Karpas-422 (cell line): Measurements from ENCODE around the gene NRG3. TPM values are rescaled to one million over a fixed set of nuclear protein-coding genes. Genes with fewer than 3 reads are reported as not detected.

Experiments
- DNase-seq: peaks from one replicate; pipeline ENCODE4 v3.0.0-alpha.2; 2015
- H2AFZ ChIP-seq: fragments of 200-600 bp; sonication (generic); 2 replicates; pipeline ENCODE4 v1.6.1; 2014; ENCODE audit warnings: antibody characterized with exemption, low read length, mixed read lengths
- H3K27ac ChIP-seq: fragments of 200-600 bp; sonication (generic); 2 replicates; pipeline ENCODE4 v1.5.1; 2014; ENCODE audit warnings: mild to moderate bottlenecking, low read length, moderate library complexity
- H3K27me3 ChIP-seq: fragments of 200-600 bp; sonication (generic); 2 replicates; pipeline ENCODE4 v1.6.1; 2014; ENCODE audit warnings: low read length, mixed read lengths
- H3K36me3 ChIP-seq: fragments of 200-600 bp; sonication (generic); 2 replicates; pipeline ENCODE4 v1.6.1; 2014; ENCODE audit warnings: low read length, mixed read lengths; ENCODE audit not compliant: insufficient read depth
- H3K4me1 ChIP-seq: fragments of 200-600 bp; sonication (generic); 2 replicates; pipeline ENCODE4 v1.6.1; 2014; ENCODE audit warnings: mild to moderate bottlenecking, low read length, mixed read lengths
- H3K4me2 ChIP-seq: fragments of 200-600 bp; sonication (generic); 2 replicates; pipeline ENCODE4 v1.6.1; 2014; ENCODE audit warnings: low read length, low read depth, mild to moderate bottlenecking; ENCODE audit not compliant: poor library complexity, severe bottlenecking
- H3K4me3 ChIP-seq: fragments of 200-600 bp; sonication (generic); 2 replicates; pipeline ENCODE4 v1.5.1; 2014; ENCODE audit warnings: mild to moderate bottlenecking, antibody characterized with exemption, low read length, mixed read lengths
- H3K79me2 ChIP-seq: fragments of 200-600 bp; sonication (generic); 2 replicates; pipeline ENCODE4 v1.6.1; 2014; ENCODE audit warnings: mild to moderate bottlenecking, low read length, mixed read lengths
- H3K9ac ChIP-seq: fragments of 200-600 bp; sonication (generic); 2 replicates; pipeline ENCODE4 v1.6.0; 2014; ENCODE audit warnings: low read length
- H3K9me2 ChIP-seq: fragments of 200-600 bp; sonication (generic), shearing (Covaris generic); replicated peaks from 2 replicates; pipeline ENCODE4 v1.6.0; 2014; ENCODE audit warnings: mild to moderate bottlenecking, low read length, moderate library complexity; ENCODE audit not compliant: insufficient read depth
- H3K9me3 ChIP-seq: fragments of 300-700, 200-600 bp; sonication (generic); 2 replicates; pipeline ENCODE4 v1.6.1; 2014; ENCODE audit warnings: low read length, mixed read lengths
- H4K20me1 ChIP-seq: fragments of 200-600 bp; sonication (generic); 2 replicates; pipeline ENCODE4 v1.6.1; 2014; ENCODE audit warnings: mild to moderate bottlenecking, antibody characterized with exemption, low read length, low read depth; ENCODE audit not compliant: insufficient read depth
- total RNA-seq: library from RNA; depleted of rRNA; stranded (reverse); fragments of >200 nt; shearing (Covaris generic); gene quantifications from 2 replicates; pipeline ENCODE4 v1.2.3, GENCODE V29; 2014; ENCODE audit warnings: low replicate concordance

NRG3 gene
- total RNA-seq, 1 experiment from 2014 or later, result not detected

DNA sequence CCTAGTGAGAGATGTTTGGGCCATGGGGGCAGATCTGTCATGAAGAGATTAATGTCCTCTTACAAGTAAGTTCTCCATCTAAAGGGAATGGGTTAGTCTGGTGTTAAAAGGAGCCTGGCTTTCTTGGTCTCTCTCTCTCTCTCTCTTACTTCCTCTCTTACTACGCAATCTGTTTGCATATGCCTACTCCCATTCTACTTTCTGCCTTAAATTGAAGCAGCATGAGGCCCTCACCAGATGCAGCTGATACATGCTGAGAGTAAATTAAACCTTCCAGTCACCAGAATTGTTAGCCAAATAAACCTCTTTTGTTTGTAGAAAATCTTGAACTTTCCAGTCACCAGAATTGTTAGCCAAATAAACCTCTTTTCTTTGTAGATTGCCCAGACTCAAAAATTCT is 884.1 kb downstream of the NRG3 start:
- Histone ChIP-seq H3K9ac (no peak overlapping the region), H3K9me2 (no peaks in the 10 kb centered on the region), H4K20me1 (no peaks in the 10 kb centered on the region), H3K36me3 (no peaks in the 10 kb centered on the region), H3K27me3 (no peaks in the 10 kb centered on the region), H3K4me2 (no peak overlapping the region), H3K9me3 (no peaks in the 10 kb centered on the region), H3K4me1 (no peaks in the 10 kb centered on the region), H2AFZ (no peak overlapping the region), H3K79me2 (no peaks in the 10 kb centered on the region), H3K27ac (no peak overlapping the region), H3K4me3 (no peak overlapping the region)
- no peak for DNase-seq

DNA sequence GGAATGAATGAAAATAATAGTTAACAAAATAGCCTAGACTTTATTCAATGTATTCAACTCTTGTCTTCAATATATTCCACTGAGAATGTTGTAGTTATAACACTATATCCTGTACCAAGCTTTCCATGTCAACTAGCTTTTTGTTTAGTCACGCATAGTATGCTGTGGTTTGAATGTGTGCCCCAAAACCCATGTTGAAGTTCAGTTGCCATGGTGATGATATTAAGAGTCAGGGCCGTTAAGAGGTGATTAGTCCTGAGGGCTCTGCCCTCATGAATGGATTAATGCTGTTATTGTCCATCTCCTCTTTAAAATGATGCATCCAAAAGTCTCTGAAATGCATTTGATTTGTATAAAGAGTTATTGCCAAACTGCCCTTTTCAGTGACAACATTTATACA is 887.6 kb downstream of the NRG3 start:
- Histone ChIP-seq H3K4me2 (no peak overlapping the region), H3K9ac (no peak overlapping the region), H3K4me3 (no peak overlapping the region), H3K36me3 (no peaks in the 10 kb centered on the region), H3K4me1 (no peaks in the 10 kb centered on the region), H4K20me1 (no peaks in the 10 kb centered on the region), H3K79me2 (no peaks in the 10 kb centered on the region), H3K27me3 (no peaks in the 10 kb centered on the region), H3K9me2 (no peaks in the 10 kb centered on the region), H3K27ac (no peak overlapping the region), H3K9me3 (no peaks in the 10 kb centered on the region), H2AFZ (no peak overlapping the region)
- DNase-seq, result no peak

DNA sequence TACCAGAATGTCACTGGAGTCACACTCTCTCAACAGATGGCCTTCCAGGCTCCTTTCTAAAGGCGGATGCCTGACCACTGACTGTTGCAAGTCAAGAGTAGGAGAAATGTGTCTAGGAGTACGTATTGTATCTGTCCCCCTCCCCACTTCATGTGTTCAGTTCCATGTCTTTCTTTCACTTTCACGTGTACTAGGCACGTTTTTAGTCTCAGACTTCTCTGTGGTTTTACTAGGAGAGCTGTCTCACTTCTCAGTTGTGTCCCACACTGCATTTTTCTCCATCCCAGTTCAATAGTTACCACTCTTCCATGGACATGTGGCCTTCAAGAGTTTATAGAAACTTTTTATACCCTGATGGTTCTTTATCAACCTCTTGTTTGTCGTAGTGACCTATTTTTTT is 893.0 kb downstream of the NRG3 start:
- Histone ChIP-seq H3K9ac (no peak overlapping the region), H3K4me3 (no peak overlapping the region), H3K27me3 (no peaks in the 10 kb centered on the region), H3K4me2 (no peak overlapping the region), H3K79me2 (no peaks in the 10 kb centered on the region), H2AFZ (no peak overlapping the region), H3K9me2 (no peaks in the 10 kb centered on the region), H3K27ac (no peak overlapping the region), H4K20me1 (no peaks in the 10 kb centered on the region), H3K36me3 (no peaks in the 10 kb centered on the region), H3K9me3 (no peaks in the 10 kb centered on the region), H3K4me1 (no peaks in the 10 kb centered on the region)
- no peak for DNase-seq

DNA sequence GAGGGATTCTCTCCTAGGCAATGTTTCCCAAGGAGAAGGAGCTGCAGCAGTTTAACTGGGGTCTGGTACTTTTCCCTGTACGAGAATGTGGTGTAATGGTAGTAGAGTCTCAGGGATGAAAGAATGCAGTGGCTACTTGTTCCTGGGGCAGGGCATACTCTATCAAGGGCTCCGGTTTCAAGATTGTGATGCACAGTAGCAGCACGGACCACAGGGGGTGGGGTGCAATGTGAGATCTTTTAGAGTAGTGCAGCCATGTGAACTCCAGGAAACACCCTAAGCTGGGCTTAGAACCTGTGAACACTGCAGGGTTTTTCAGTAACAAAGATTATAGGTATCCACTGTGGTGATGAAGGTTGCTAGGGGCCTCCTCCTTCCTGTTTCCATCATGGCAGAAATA is 903.9 kb downstream of the NRG3 start:
- no peak for DNase-seq
- Histone ChIP-seq H3K27ac (no peak overlapping the region), H3K27me3 (no peaks in the 10 kb centered on the region), H3K9ac (no peak overlapping the region), H2AFZ (no peak overlapping the region), H3K9me2 (no peaks in the 10 kb centered on the region), H3K4me3 (no peak overlapping the region), H3K4me2 (no peak overlapping the region), H3K4me1 (no peaks in the 10 kb centered on the region), H4K20me1 (no peaks in the 10 kb centered on the region), H3K79me2 (no peaks in the 10 kb centered on the region), H3K36me3 (no peaks in the 10 kb centered on the region), H3K9me3 (no peaks in the 10 kb centered on the region)

DNA sequence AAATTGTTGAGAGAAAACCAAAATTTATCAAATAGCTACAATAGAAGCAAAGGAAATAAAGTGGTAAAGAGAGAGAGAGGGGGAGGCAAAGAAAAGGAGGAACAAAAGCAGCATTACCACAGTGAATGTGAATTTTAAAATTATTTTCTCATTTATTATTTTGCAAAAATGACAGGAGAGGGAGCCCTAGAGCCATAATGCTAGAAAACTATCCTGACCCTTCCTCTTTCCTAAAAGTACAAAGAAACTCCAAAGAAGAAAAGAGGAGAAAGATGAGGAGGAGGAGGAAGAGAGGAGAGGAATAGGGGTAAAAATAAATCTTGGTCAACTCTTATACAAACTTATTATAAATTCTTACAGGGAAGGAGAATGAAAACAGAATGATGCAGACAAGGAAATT is 921.5 kb downstream of the NRG3 start:
- H3K79me2 ChIP-seq, result no peaks in the 10 kb centered on the region
- H3K9me2 ChIP-seq, result no peaks in the 10 kb centered on the region
- H3K4me1 ChIP-seq, result no peaks in the 10 kb centered on the region
- no peaks in the 10 kb centered on the region for H3K9me3 ChIP-seq
- no peaks in the 10 kb centered on the region for H4K20me1 ChIP-seq
- H3K9ac ChIP-seq, result no peak overlapping the region
- no peak overlapping the region for H3K4me2 ChIP-seq
- no peak overlapping the region for H3K4me3 ChIP-seq
- H2AFZ ChIP-seq, result no peak overlapping the region
- H3K36me3 ChIP-seq, result no peaks in the 10 kb centered on the region
- H3K27ac ChIP-seq, result no peak overlapping the region
- no peaks in the 10 kb centered on the region for H3K27me3 ChIP-seq
- peak; percentile 40 for DNase-seq

DNA sequence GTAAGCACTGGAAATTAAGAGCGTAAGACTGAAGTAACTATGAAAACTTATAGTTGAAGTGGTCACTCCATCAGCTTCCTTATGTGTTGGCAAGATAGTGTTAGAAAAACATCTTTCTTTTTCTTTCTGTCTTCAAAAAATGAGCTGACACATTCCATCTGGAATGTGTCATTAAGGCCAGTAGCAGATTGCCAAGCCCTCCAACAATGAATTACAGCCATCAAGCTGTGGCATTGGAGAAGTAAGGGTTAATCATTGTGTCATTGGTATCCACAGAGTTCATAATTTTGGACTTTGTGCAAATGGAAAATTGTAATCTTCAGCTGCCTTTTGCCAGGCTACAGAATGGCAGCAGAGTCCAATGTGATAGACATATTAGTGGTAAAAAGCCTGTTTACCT is 926.3 kb downstream of the NRG3 start:
- Histone ChIP-seq H2AFZ (no peak overlapping the region), H3K9ac (no peak overlapping the region), H3K4me1 (no peaks in the 10 kb centered on the region), H3K36me3 (no peaks in the 10 kb centered on the region), H3K4me3 (no peak overlapping the region), H3K9me2 (no peaks in the 10 kb centered on the region), H3K27ac (no peak overlapping the region), H3K4me2 (no peak overlapping the region), H3K27me3 (no peaks in the 10 kb centered on the region), H4K20me1 (no peaks in the 10 kb centered on the region), H3K9me3 (no peaks in the 10 kb centered on the region), H3K79me2 (no peaks in the 10 kb centered on the region)
- DNase-seq, result no peak

DNA sequence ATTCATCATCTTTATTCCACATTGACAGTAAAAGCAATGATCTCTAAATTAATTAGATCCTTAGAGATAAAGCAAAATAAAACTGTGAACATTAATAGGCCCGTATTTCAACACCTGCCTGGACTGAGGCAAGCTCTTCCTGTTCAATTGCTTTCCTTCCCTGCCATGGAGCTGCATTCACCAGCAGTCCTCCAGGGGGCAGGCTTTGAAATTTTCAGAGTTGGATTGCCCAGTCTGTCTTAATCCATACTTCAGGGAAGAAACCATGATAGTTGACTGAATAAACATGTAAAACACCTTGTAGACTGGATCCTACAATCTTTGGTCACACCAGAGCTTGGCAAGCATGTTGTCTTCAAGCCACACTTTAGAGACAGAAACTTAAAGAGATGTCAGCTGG is 936.6 kb downstream of the NRG3 start:
- H3K27ac ChIP-seq, result no peak overlapping the region
- H3K4me1 ChIP-seq, result no peaks in the 10 kb centered on the region
- no peaks in the 10 kb centered on the region for H4K20me1 ChIP-seq
- H2AFZ ChIP-seq, result no peak overlapping the region
- H3K4me3 ChIP-seq, result no peak overlapping the region
- no peaks in the 10 kb centered on the region for H3K9me3 ChIP-seq
- no peak overlapping the region for H3K9ac ChIP-seq
- H3K36me3 ChIP-seq, result no peaks in the 10 kb centered on the region
- no peaks in the 10 kb centered on the region for H3K27me3 ChIP-seq
- H3K4me2 ChIP-seq, result no peak overlapping the region
- H3K9me2 ChIP-seq, result no peaks in the 10 kb centered on the region
- H3K79me2 ChIP-seq, result no peaks in the 10 kb centered on the region
- peak; percentile 45 for DNase-seq

DNA sequence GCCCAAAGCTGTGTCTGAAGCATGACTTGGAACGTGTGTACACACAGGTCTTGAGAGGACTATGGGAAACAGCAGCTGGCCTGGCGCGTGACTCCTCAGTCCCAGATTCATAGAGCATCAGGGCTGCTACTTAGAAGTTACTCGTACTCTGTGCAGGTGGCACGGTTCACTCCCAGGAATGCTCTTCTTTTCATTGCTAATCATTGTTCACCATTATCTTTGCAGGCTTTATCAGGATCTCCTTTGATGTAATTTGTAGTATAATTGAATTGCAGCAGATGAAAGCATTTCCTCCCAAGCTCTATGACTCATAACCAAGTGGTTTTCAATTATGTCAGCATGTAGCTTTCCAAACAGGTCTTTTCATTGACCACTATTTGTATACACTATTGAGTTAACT is 938.9 kb downstream of the NRG3 start:
- H3K79me2 ChIP-seq, result no peaks in the 10 kb centered on the region
- no peaks in the 10 kb centered on the region for H3K27me3 ChIP-seq
- no peak for DNase-seq
- H3K9ac ChIP-seq, result no peak overlapping the region
- no peaks in the 10 kb centered on the region for H3K4me1 ChIP-seq
- no peaks in the 10 kb centered on the region for H3K9me2 ChIP-seq
- H3K36me3 ChIP-seq, result no peaks in the 10 kb centered on the region
- H3K27ac ChIP-seq, result no peak overlapping the region
- no peaks in the 10 kb centered on the region for H3K9me3 ChIP-seq
- no peaks in the 10 kb centered on the region for H4K20me1 ChIP-seq
- H2AFZ ChIP-seq, result no peak overlapping the region
- H3K4me3 ChIP-seq, result no peak overlapping the region
- H3K4me2 ChIP-seq, result no peak overlapping the region

DNA sequence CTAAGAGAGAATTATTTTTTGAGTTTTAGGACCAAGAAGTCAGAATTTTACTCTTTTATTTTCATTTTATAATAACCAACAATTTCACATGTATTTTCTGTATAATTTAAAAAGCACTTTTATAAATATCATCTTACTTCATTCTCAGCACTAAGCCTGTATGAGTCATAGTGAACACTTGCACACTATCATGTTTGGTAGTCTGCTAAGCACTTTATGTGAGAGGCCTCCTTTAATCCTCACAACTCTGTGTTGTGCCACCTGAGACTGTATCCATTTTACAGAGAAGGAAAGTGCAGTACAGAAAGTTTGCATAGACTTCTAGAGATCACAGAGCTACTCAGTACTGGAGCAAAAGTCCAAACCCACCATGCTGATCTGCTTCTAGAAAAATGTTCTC is 939.6 kb downstream of the NRG3 start:
- Histone ChIP-seq H2AFZ (no peak overlapping the region), H3K9me3 (no peaks in the 10 kb centered on the region), H3K9me2 (no peaks in the 10 kb centered on the region), H3K27me3 (no peaks in the 10 kb centered on the region), H3K4me1 (no peaks in the 10 kb centered on the region), H4K20me1 (no peaks in the 10 kb centered on the region), H3K4me3 (no peak overlapping the region), H3K79me2 (no peaks in the 10 kb centered on the region), H3K9ac (no peak overlapping the region), H3K27ac (no peak overlapping the region), H3K36me3 (no peaks in the 10 kb centered on the region), H3K4me2 (no peak overlapping the region)
- no peak for DNase-seq
